ENCODE measurements around the gene MRTFB.

DNA sequence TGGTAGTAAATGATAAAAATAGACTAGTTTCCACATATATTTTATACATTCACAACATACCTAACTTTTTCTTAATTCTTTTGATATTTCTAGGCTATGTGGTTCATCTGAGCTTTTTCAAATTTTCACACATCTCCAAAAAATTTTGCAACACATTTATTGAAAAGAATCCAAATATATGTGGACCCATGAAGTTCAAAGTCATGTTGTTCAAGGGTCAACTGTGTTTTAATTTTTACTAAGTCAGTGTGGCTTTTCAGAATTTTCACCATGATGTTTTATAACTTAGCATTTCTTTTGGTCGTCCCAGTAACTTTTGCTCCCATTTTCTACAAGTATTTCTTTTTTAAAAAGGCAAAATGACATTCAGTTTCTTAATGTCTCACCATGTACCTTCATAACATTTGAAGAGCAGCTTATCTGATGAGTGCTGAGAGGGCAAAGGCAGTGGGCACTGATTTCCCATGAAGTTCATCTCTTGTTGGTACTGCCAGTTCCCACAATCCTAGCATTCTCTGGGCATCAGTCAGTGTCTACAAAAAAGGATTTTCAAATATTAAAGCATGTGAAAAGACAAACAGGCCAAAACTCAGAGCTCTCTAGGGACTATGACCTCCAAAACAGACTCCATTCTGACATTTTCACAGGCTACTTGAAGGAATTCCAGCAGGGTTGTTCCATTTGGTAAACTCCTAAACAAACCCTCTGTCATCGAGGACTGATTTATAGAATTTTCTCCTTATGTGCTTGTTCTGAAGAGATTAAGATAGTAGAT lies 80.3 kb downstream of the MRTFB start:
- TF ChIP-seq, protein P1, sequence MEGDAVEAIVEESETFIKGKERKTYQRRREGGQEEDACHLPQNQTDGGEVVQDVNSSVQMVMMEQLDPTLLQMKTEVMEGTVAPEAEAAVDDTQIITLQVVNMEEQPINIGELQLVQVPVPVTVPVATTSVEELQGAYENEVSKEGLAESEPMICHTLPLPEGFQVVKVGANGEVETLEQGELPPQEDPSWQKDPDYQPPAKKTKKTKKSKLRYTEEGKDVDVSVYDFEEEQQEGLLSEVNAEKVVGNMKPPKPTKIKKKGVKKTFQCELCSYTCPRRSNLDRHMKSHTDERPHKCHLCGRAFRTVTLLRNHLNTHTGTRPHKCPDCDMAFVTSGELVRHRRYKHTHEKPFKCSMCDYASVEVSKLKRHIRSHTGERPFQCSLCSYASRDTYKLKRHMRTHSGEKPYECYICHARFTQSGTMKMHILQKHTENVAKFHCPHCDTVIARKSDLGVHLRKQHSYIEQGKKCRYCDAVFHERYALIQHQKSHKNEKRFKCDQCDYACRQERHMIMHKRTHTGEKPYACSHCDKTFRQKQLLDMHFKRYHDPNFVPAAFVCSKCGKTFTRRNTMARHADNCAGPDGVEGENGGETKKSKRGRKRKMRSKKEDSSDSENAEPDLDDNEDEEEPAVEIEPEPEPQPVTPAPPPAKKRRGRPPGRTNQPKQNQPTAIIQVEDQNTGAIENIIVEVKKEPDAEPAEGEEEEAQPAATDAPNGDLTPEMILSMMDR (IDR thresholded peaks at IDR 0.05): no peak
- TF ChIP-seq POLR2A (IDR thresholded peaks at IDR 0.05): no peak
